Lower lobe of right lung (tissue), 2 donors: Measurements from ENCODE around the gene RASD1. TPM values are rescaled to one million over a fixed set of nuclear protein-coding genes. Genes with fewer than 3 reads are reported as not detected.

Source experiments
- ATAC-seq, 2 donors: fragments of 200-7000 bp; cut with Tn5 transposase; one replicate each; pipeline ENCODE4 v1.9.1; 2020 to 2022; ENCODE audit warnings: mild to moderate bottlenecking in 2 of 2, moderate library complexity in 2 of 2
- DNase-seq: peaks from one replicate; pipeline ENCODE4 v3.0.0-alpha.2; 2020
- H3K27ac ChIP-seq: fragments of 200-600 bp; one replicate; pipeline ENCODE4 v1.8.0; 2022
- H3K27me3 ChIP-seq: fragments of 200-600 bp; one replicate; pipeline ENCODE4 v1.8.0; 2022; ENCODE audit warnings: low read depth
- H3K36me3 ChIP-seq: fragments of 200-600 bp; one replicate; pipeline ENCODE4 v1.8.0; 2022; ENCODE audit warnings: mild to moderate bottlenecking
- H3K4me1 ChIP-seq: fragments of 200-600 bp; one replicate; pipeline ENCODE4 v1.8.0; 2022
- H3K4me3 ChIP-seq: fragments of 200-600 bp; one replicate; pipeline ENCODE4 v1.8.0; 2022; ENCODE audit warnings: mild to moderate bottlenecking
- H3K9me3 ChIP-seq: fragments of 200-600 bp; one replicate; pipeline ENCODE4 v1.8.0; 2022
- intact Hi-C: fragments of 100-400 bp; cut with DNase I; formaldehyde crosslinking; loops from one replicate; pipeline ENCODE4 v1.11.0; 2022
- long read RNA-seq: library from polyadenylated mRNA; unstranded; transcript quantifications from one replicate; pipeline ENCODE4 v2.0.0, GENCODE V29; 2021
- total RNA-seq: library from RNA; stranded (reverse); fragmentation: NEBNext Ultra II Directional; extraction: Animal tissue kit (Norgen Biotek cat#: 25700); gene quantifications from one replicate; pipeline ENCODE4 v1.2.1, GENCODE V29; 2021
- TF ChIP-seq, protein P1 (sequence below): fragments of 200-600 bp; IDR thresholded peaks from one replicate; pipeline ENCODE4 v1.8.0; 2022; ENCODE audit warnings: antibody characterized with exemption, mild to moderate bottlenecking
- donor health status: DM: no; HTN: yes; CAD: no; lungs with severe emphysema.

Gene RASD1, protein sequence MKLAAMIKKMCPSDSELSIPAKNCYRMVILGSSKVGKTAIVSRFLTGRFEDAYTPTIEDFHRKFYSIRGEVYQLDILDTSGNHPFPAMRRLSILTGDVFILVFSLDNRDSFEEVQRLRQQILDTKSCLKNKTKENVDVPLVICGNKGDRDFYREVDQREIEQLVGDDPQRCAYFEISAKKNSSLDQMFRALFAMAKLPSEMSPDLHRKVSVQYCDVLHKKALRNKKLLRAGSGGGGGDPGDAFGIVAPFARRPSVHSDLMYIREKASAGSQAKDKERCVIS
- 24.6 TPM for total RNA-seq
- long read RNA-seq, transcript RASD1-201 (2 exons, 1,746 nt): major isoform, 75 of 84 reads
- long read RNA-seq, partial matches to known transcripts: 0 of 84 reads
- long read RNA-seq, other reads (novel, unspliced or antisense): 9 of 84 reads

DNA sequence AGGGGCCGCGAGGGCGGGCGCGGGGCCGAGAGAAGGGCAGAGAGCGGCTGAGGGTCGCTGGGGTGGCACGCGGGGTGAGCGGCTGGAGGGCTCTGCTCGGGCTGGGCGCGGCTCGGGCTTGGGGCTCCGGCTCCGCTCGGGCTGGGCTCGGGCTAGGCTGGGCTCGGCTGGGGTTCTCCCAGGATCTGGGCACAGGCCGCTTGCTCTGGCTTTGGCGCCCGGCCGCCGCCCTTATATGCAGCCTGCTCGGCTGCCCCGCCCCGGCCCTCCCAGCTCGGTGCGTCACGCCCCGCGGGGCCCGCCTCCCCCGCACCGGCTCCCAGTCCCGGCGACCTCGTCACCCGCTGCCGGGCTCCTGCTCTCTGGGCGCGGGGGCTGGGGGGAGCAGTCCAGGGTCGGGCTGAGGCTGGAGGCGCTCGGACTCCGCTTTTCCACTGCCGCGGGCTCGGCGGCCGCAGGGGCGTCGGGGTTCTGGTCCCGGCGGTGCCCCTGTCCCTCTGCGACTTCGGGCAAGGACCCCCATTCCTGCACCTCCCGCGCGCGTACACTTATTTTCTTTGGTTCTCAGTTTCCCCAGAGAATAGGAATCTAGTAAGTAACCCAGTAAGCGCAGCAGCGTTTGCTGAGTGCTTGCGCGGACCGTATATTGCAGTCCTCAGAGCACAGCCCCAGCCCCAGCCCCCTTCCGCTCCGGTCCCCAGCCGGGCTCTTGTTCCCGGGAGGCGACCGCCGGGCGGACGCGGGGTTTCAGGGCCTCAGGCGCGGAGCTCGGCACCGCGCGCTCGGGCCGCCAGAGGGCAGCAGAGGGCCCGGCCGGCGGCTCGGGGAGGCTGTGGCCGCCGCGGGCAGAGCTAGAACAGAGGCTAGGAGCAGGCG lies at the start of gene RASD1:
TSS of gene RASD1 (minus strand) at position 207 of the 876 bp plus-strand sequence. CDS start 214 bp downstream, outside the sequence.
- no peaks in the 10 kb centered on the region for H3K27me3 ChIP-seq
- H3K4me1 ChIP-seq: peaks cover 23% of the 10 kb centered on the region
- H3K27ac ChIP-seq: peak within 1 kb of the TSS; percentile 89
- H3K36me3 ChIP-seq: peaks cover 12% of the 10 kb centered on the region
- no peaks in the 10 kb centered on the region for H3K9me3 ChIP-seq
- H3K4me3 ChIP-seq: peak within 1 kb of the TSS; percentile 66
- peak; percentile 92 for DNase-seq
- ATAC-seq: peak; percentile 95 to 96
- TF ChIP-seq, protein P1, sequence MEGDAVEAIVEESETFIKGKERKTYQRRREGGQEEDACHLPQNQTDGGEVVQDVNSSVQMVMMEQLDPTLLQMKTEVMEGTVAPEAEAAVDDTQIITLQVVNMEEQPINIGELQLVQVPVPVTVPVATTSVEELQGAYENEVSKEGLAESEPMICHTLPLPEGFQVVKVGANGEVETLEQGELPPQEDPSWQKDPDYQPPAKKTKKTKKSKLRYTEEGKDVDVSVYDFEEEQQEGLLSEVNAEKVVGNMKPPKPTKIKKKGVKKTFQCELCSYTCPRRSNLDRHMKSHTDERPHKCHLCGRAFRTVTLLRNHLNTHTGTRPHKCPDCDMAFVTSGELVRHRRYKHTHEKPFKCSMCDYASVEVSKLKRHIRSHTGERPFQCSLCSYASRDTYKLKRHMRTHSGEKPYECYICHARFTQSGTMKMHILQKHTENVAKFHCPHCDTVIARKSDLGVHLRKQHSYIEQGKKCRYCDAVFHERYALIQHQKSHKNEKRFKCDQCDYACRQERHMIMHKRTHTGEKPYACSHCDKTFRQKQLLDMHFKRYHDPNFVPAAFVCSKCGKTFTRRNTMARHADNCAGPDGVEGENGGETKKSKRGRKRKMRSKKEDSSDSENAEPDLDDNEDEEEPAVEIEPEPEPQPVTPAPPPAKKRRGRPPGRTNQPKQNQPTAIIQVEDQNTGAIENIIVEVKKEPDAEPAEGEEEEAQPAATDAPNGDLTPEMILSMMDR: peak; percentile 99
- intact Hi-C loops: no loop called here

DNA sequence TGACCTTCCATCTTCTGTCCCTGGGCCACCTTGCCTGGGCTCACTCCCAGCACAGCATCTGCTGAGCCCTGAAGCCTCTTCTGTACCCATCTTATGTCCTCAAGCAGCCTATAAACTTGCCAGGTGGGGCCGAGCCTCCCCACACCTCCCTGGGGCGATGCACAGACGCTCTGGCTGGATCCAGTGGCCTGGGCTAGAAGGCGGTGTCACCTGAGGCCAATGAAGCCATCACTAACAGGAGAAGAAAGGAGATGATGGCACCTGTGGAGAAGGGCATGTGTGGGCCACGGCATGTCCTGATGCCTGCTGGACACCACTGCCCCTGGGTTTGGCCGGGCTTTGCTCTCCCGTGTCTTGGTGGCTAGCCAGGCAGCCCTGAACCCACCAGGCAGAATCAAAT lies 49.8 kb upstream of the RASD1 start:
- DNase-seq (no peak), ATAC-seq (no peak)
- TF ChIP-seq, protein P1: no peak
- Histone ChIP-seq H3K27ac (no peak overlapping the region), H3K36me3 (no peaks in the 10 kb centered on the region), H3K4me1 (no peaks in the 10 kb centered on the region), H3K4me3 (no peak overlapping the region), H3K9me3 (no peaks in the 10 kb centered on the region), H3K27me3 (no peaks in the 10 kb centered on the region)
- intact Hi-C loops: no loop called here

DNA sequence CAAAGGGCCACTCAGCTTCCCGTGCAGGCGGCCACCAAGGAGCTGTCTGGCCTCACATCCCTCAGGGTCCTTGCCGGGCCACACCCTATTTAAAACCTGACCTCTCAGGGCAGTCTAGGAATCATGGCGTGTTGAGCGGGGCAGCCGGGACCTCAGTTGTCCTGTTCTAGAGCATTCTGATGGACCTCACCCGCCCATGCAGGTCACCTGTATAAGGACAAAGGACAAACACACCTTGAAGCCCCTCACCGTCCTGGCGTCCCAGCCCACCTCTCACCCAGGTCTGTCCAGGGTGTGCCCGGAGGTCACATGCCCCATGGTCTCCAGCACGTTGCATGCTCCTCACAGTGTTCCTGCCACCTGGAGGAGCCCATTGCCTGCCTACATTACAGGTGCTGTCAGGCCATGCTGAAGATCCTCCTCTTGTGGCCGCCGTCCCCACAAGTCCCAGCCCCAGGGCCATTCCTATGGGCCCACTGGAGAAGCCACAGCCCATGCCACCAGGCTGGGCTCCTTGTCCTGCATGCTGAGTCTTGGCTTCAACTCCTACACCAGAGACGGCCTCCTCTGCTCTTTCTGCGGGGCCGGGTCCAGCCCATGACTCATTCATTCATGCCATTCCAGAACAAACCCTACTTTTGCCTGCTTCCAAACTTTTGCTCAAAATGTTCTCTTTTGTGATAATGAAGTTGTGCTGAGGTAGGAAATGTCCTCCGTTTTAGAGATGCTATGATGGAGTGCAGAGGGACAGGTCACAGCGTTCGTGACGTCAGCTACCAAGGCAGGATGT lies 49.0 kb upstream of the RASD1 start:
- TF ChIP-seq, protein P1: no peak
- no peak for ATAC-seq
- H3K36me3 ChIP-seq: no peaks in the 10 kb centered on the region
- intact Hi-C loops: no loop called here
- H3K27ac ChIP-seq: no peak overlapping the region
- no peaks in the 10 kb centered on the region for H3K4me1 ChIP-seq
- DNase-seq: no peak
- H3K4me3 ChIP-seq: no peak overlapping the region
- H3K27me3 ChIP-seq: no peaks in the 10 kb centered on the region
- H3K9me3 ChIP-seq: no peaks in the 10 kb centered on the region

DNA sequence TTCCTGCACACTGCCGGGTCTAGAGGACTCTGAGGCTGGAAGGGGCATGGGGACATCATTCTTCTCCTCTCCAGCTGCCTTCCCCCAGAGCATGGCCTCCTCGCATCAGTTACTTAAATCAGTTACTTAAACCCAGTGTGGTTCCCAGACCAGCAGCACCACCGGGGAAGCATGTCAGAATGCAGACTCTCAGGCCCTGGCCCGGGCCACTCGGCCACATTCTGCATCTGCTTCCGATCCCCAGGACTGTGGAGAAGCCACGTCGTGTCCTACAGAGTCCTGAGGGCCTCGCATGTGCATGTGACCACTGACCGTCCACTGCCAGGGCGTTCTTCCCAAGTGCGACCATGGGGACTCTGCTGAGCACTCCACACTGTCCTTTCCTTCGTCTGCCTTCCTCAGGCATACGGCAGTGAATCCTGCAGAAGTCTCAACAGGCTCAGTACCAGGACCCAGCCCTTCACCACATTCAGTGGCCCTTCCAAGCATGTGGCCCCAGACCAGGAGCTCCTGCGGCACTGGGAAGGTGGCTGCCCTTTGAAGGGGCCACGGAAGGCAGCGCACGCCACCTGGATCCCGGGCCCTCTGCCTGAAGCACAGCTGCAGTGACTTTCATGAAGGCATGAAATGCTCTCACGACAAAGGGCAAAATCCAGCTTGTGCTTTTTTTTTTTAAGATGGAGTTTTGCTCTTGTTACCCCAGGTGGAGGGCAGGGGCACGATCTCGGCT lies 46.9 kb upstream of the RASD1 start:
- DNase-seq: no peak
- intact Hi-C loops: no loop called here
- no peaks in the 10 kb centered on the region for H3K36me3 ChIP-seq
- TF ChIP-seq, protein P1: no peak
- H3K9me3 ChIP-seq: no peaks in the 10 kb centered on the region
- no peaks in the 10 kb centered on the region for H3K27me3 ChIP-seq
- no peak overlapping the region for H3K4me3 ChIP-seq
- no peak for ATAC-seq
- H3K4me1 ChIP-seq: peaks cover 13% of the 10 kb centered on the region
- H3K27ac ChIP-seq: no peak overlapping the region
